ENCODE measurements around the gene PPP2R5C. TPM values are rescaled to one million over a fixed set of nuclear protein-coding genes. Genes with fewer than 3 reads are reported as not detected.

PPP2R5C gene
- total and polyA plus RNA-seq, 9 of the 15 experiments (the other 6 are each of a cell fraction or from before 2014, with no cell fraction given), result 284 to 617 (median 395) TPM

- no peak for TF ChIP-seq E2F5 (CRISPR knock-in tag; IDR thresholded peaks at IDR 0.05)
- no peak for TF ChIP-seq PHTF2 (CRISPR knock-in tag; IDR thresholded peaks at IDR 0.05)
- TF ChIP-seq PPARD (CRISPR knock-in tag; IDR thresholded peaks at IDR 0.05), result no peak
- TF ChIP-seq VEZF1 (CRISPR knock-in tag; IDR thresholded peaks at IDR 0.05), result peak; percentile 17; the same call in 1 of the 2 replicates
- no peak for TF ChIP-seq CEBPZ (IDR thresholded peaks at IDR 0.05; ENCODE audit: borderline replicate concordance, low read depth, low read length)
- TF ChIP-seq MTA3 (IDR thresholded peaks at IDR 0.05; ENCODE audit: borderline replicate concordance), result no peak
- TF ChIP-seq ZNF41 (CRISPR knock-in tag; conservative IDR thresholded peaks at IDR 0.05), result no peak
- no peak for TF ChIP-seq SREBF1 (IDR thresholded peaks at IDR 0.05; ENCODE audit: borderline replicate concordance, low read depth, low read length)
- peak; percentile 48 for TF ChIP-seq ZNF592 (IDR thresholded peaks at IDR 0.05)
- TF ChIP-seq TEAD2 (tag; IDR thresholded peaks at IDR 0.05), result no peak
- no peak for TF ChIP-seq TCF15 (CRISPR knock-in tag; IDR thresholded peaks at IDR 0.05)
- TF ChIP-seq XRCC5 (IDR thresholded peaks at IDR 0.05; ENCODE audit: low read depth, low read length), result no peak
- TF ChIP-seq HDAC8 (tag; IDR thresholded peaks at IDR 0.05), result no peak
- TF ChIP-seq MTF1 (CRISPR knock-in tag; IDR thresholded peaks at IDR 0.05; ENCODE audit: borderline replicate concordance), result no peak
- TF ChIP-seq NUFIP1 (IDR thresholded peaks at IDR 0.05; ENCODE audit: partially characterized antibody), result no peak
- peak; percentile 34 for TF ChIP-seq L3MBTL2 (IDR thresholded peaks at IDR 0.05)
Measured at GRCh38 chr14:101758913-101759593, 2.5 kb upstream of the PPP2R5C start (continued).
